KMS-11 (cell line): ENCODE data around the gene VPS4A.

Experiments
- H2AFZ ChIP-seq: fragments of 200-600 bp; sonication (generic); 2 replicates; pipeline ENCODE4 v1.6.1; 2016; ENCODE audit warnings: antibody characterized with exemption, mixed run types, low read depth
- H3K27ac ChIP-seq: fragments of 200-600 bp; sonication (generic); 2 replicates; pipeline ENCODE4 v1.6.1; 2016; ENCODE audit warnings: mild to moderate bottlenecking, mixed run types
- H3K27me3 ChIP-seq: fragments of 200-600 bp; sonication (generic); 2 replicates; pipeline ENCODE4 v1.6.1; 2017; ENCODE audit warnings: mild to moderate bottlenecking, low read depth, mixed run types, moderate library complexity; ENCODE audit not compliant: insufficient read depth
- H3K36me3 ChIP-seq: fragments of 200-600 bp; sonication (generic); 2 replicates; pipeline ENCODE4 v1.6.1; 2017; ENCODE audit warnings: mild to moderate bottlenecking, mixed run types; ENCODE audit not compliant: insufficient read depth
- H3K4me1 ChIP-seq: fragments of 200-600 bp; sonication (generic); 2 replicates; pipeline ENCODE4 v1.6.1; 2016; ENCODE audit warnings: mild to moderate bottlenecking, low read depth, mixed run types; ENCODE audit not compliant: poor library complexity, severe bottlenecking
- H3K4me2 ChIP-seq: fragments of 200-600 bp; sonication (generic); 2 replicates; pipeline ENCODE4 v1.7.0; 2016; ENCODE audit warnings: mild to moderate bottlenecking, mixed run types
- H3K4me3 ChIP-seq: fragments of 200-600 bp; sonication (generic); IDR thresholded peaks from 2 replicates; pipeline ENCODE4 v1.6.1; 2017; ENCODE audit warnings: low read depth, low read length, mixed read lengths; ENCODE audit not compliant: insufficient read depth
- H3K79me2 ChIP-seq: fragments of 200-600 bp; sonication (generic); 2 replicates; pipeline ENCODE4 v1.6.1; 2016; ENCODE audit warnings: low read depth, mixed run types; ENCODE audit not compliant: insufficient read depth
- H3K9ac ChIP-seq: fragments of 200-600 bp; sonication (generic); 2 replicates; pipeline ENCODE4 v1.6.1; 2016; ENCODE audit warnings: mild to moderate bottlenecking, mixed run types
- H4K20me1 ChIP-seq: fragments of 200-600 bp; sonication (generic); 2 replicates; pipeline ENCODE4 v1.6.1; 2016; ENCODE audit warnings: mild to moderate bottlenecking, mixed run types; ENCODE audit not compliant: insufficient read depth
- TF ChIP-seq, protein P1 (sequence below): fragments of 200-600 bp; sonication (generic); conservative IDR thresholded peaks from 2 replicates; pipeline ENCODE4 v1.6.1; 2017; ENCODE audit warnings: low read depth, mild to moderate bottlenecking, antibody characterized with exemption, low read length, moderate library complexity, mixed read lengths

The VPS4A gene

GRCh38 chr16:69338557-69339288, 27.6 kb downstream of the VPS4A start:
- Histone ChIP-seq H3K4me2 (peak overlapping the region; percentile 83), H3K9ac (peak overlapping the region; percentile 87), H3K36me3 (peaks cover 11% of the 10 kb centered on the region; the same call in 1 of the 2 replicates), H2AFZ (peak overlapping the region; percentile 69), H3K27ac (peak overlapping the region; percentile 72), H3K4me1 (peaks cover 24% of the 10 kb centered on the region), H3K4me3 (no peak overlapping the region), H4K20me1 (no peaks in the 10 kb centered on the region), H3K79me2 (peaks cover 38% of the 10 kb centered on the region), H3K27me3 (no peaks in the 10 kb centered on the region)
- TF ChIP-seq, protein P1, sequence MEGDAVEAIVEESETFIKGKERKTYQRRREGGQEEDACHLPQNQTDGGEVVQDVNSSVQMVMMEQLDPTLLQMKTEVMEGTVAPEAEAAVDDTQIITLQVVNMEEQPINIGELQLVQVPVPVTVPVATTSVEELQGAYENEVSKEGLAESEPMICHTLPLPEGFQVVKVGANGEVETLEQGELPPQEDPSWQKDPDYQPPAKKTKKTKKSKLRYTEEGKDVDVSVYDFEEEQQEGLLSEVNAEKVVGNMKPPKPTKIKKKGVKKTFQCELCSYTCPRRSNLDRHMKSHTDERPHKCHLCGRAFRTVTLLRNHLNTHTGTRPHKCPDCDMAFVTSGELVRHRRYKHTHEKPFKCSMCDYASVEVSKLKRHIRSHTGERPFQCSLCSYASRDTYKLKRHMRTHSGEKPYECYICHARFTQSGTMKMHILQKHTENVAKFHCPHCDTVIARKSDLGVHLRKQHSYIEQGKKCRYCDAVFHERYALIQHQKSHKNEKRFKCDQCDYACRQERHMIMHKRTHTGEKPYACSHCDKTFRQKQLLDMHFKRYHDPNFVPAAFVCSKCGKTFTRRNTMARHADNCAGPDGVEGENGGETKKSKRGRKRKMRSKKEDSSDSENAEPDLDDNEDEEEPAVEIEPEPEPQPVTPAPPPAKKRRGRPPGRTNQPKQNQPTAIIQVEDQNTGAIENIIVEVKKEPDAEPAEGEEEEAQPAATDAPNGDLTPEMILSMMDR: no peak

- Histone ChIP-seq H3K36me3 (peaks cover 11% of the 10 kb centered on the region; the same call in 1 of the 2 replicates), H3K79me2 (peaks cover 38% of the 10 kb centered on the region)
These were observed 28.3 kb downstream of the VPS4A start, which contains the start of the genes COG8 and NIP7 for GRCh38 chr16:69339289-69340094. Gene COG8, minus strand, starts transcription at chr16:69339564. Its CDS starts 12 bp downstream, at chr16:69339552. Gene NIP7, plus strand, starts transcription at chr16:69339772. Its CDS starts 58 bp downstream, at chr16:69339830.

DNA sequence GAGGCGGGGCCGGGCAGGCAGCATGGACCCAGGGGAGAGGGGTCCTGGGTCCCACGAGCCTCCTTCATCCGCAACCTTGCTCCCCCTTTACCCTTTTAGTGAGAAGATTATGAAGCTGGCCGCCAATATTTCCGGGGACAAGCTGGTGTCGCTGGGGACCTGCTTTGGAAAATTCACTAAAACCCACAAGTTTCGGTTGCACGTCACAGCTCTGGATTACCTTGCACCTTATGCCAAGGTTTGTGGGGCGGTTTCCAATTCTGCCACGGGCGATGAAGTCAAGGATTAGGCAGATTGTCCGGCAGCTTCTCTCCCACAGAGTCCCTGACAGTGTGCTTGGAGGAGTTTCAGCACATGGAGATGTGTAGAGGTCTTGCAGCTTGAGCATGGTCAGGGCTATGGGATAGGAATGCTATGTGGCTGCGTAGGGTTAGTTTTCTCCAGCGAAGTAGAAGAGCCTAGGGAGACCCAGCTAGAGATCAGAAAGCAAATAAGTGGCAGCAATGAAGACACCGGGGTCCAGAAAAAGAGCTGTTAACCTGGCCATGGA, 29.0 kb downstream of the VPS4A start:
- peaks cover 38% of the 10 kb centered on the region for H3K79me2 ChIP-seq
- TF ChIP-seq, protein P1: no peak
- H3K4me2 ChIP-seq: peak overlapping the region; percentile 83
- peaks cover 24% of the 10 kb centered on the region for H3K4me1 ChIP-seq
- H3K27me3 ChIP-seq: no peaks in the 10 kb centered on the region
- H3K36me3 ChIP-seq: peaks cover 9% of the 10 kb centered on the region; the same call in 1 of the 2 replicates
- H3K27ac ChIP-seq: peak overlapping the region; percentile 72
- H3K4me3 ChIP-seq: no peak overlapping the region
- H3K9ac ChIP-seq: peak overlapping the region; percentile 87
- H4K20me1 ChIP-seq: no peaks in the 10 kb centered on the region
- H2AFZ ChIP-seq: peak overlapping the region; percentile 69

More at GRCh38 chr16:69339289-69340094, 28.3 kb downstream of the VPS4A start, which contains the start of the genes COG8 and NIP7:
- H3K27me3 ChIP-seq: no peaks in the 10 kb centered on the region
- TF ChIP-seq, protein P1: peak; percentile 63
- peak within 1 kb of the TSS; percentile 69 for H2AFZ ChIP-seq
- H3K4me2 ChIP-seq: peak within 1 kb of the TSS; percentile 83
- peaks cover 24% of the 10 kb centered on the region for H3K4me1 ChIP-seq
- no peak within 1 kb of the TSS for H3K4me3 ChIP-seq
- H3K27ac ChIP-seq: peak within 1 kb of the TSS; percentile 72
- H4K20me1 ChIP-seq: no peaks in the 10 kb centered on the region
- H3K9ac ChIP-seq: peak within 1 kb of the TSS; percentile 87

DNA sequence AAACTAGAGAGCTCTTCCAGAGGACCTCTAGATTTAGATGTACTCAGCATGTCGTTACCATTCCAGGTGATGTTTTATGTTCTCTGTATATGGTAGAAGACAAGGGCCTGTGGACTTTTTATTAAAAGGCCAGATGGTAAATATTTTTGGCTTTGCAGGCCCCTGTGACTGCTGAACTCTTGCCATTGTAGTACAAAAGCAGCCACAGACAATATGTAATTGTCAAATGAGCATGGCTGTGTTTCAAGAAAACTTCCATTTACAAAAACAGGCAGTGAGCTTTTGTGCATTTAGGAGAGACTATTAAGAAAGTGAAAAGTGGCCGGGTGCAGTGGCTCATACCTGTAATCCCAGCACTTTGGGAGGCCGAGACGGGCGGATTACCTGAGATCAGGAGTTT, 33.0 kb downstream of the VPS4A start:
- peaks cover 9% of the 10 kb centered on the region; the same call in 1 of the 2 replicates for H3K36me3 ChIP-seq
- no peaks in the 10 kb centered on the region for H4K20me1 ChIP-seq
- TF ChIP-seq, protein P1: no peak
- no peaks in the 10 kb centered on the region for H3K27me3 ChIP-seq
- H3K4me3 ChIP-seq: no peak overlapping the region
- H2AFZ ChIP-seq: no peak overlapping the region
- peaks cover 28% of the 10 kb centered on the region for H3K79me2 ChIP-seq
- no peak overlapping the region for H3K9ac ChIP-seq
- H3K4me1 ChIP-seq: peaks cover 16% of the 10 kb centered on the region
- H3K4me2 ChIP-seq: no peak overlapping the region
- H3K27ac ChIP-seq: no peak overlapping the region
